Stimulated activated CD8-positive, alpha-beta memory T cell treated with anti-CD3 and anti-CD28 coated beads, Interleukin-7, amount 100 ng/mL, for 4 hours (primary cell): Measurements from ENCODE around the gene RAB7B.

ENCODE experiments used
- DNase-seq, 2 donors: peaks; one replicate each; pipeline ENCODE4 v3.0.0-alpha.2; 2020; ENCODE audit warnings: low read depth in 2 of 2

Gene RAB7B

GRCh38 chr1:206022766-206023165, 19.6 kb upstream of the RAB7B start:
- no peak for DNase-seq

GRCh38 chr1:206021626-206022365, 18.6 kb upstream of the RAB7B start:
- no peak for DNase-seq

- no peak for DNase-seq
Observed at GRCh38 chr1:206021008-206021625, 17.9 kb upstream of the RAB7B start.

GRCh38 chr1:206020393-206021007, 17.3 kb upstream of the RAB7B start:
- DNase-seq: no peak

- no peak for DNase-seq
Observed at GRCh38 chr1:206015071-206015470, 11.9 kb upstream of the RAB7B start.

GRCh38 chr1:206014601-206015000, 11.4 kb upstream of the RAB7B start:
- no peak for DNase-seq

- DNase-seq: no peak
Observed at GRCh38 chr1:206013026-206013795, 10.0 kb upstream of the RAB7B start.

- DNase-seq: peak in 1 of 2 donors; percentile 27
Observed at GRCh38 chr1:206012086-206012859, 9.1 kb upstream of the RAB7B start.

- DNase-seq: peak in 1 of 2 donors; percentile 24
Observed at GRCh38 chr1:206011057-206011456, 7.9 kb upstream of the RAB7B start.

- DNase-seq: no peak
Observed at GRCh38 chr1:206010060-206010459, 6.9 kb upstream of the RAB7B start.

- DNase-seq: no peak
Observed at GRCh38 chr1:206006946-206007345, 3.8 kb upstream of the RAB7B start.

GRCh38 chr1:206005778-206006180, 2.6 kb upstream of the RAB7B start:
- no peak for DNase-seq

- DNase-seq: no peak
Observed at GRCh38 chr1:206005234-206005633, 2.0 kb upstream of the RAB7B start.

GRCh38 chr1:206004826-206005225, 1.6 kb upstream of the RAB7B start:
- DNase-seq: no peak

GRCh38 chr1:206003854-206004800, 932 bp upstream of the RAB7B start:
- DNase-seq: no peak

GRCh38 chr1:206002160-206002559, 1.0 kb downstream of the RAB7B start:
- DNase-seq: no peak

GRCh38 chr1:206001476-206001888, 1.7 kb downstream of the RAB7B start:
- DNase-seq: peak in 1 of 2 donors; percentile 19

GRCh38 chr1:206000641-206001339, 2.4 kb downstream of the RAB7B start:
- no peak for DNase-seq

GRCh38 chr1:205998457-205999241, 4.5 kb downstream of the RAB7B start:
- DNase-seq: no peak
